Kidney (tissue), 14 donors: Measurements from ENCODE around the gene INPP5A. TPM values are rescaled to one million over a fixed set of nuclear protein-coding genes. Genes with fewer than 3 reads are reported as not detected.
A peak's percentile ranks its signal among the peaks of the same experiment; 100 is the strongest.

Experiments used
- DNase-seq, 5 donors: peaks; one replicate each; pipeline ENCODE4 v3.0.0-alpha.2; 2013 to 2020
- FAIRE-seq: peaks from 2 replicates; lab custom pipeline; 2012; peaks lifted over from hg19 to GRCh38; lab: Jason Lieb, UNC
- H3K27ac ChIP-seq, 2 donors: one replicate each; pipeline ENCODE4 v1.7.0; 2013; ENCODE audit warnings: low read depth in 2 of 2, low read length in 2 of 2, inconsistent platforms in 1 of 2
- H3K27me3 ChIP-seq: one replicate; pipeline ENCODE4 v1.7.1; 2013; ENCODE audit warnings: low read length, inconsistent platforms; ENCODE audit not compliant: control insufficient read depth, insufficient read depth
- H3K36me3 ChIP-seq, 3 donors: one replicate each; pipeline versions ENCODE4 v1.7.0 to v1.7.1; 2013; ENCODE audit warnings: low read length in 3 of 3, control low read depth in 1 of 3, inconsistent platforms in 1 of 3; ENCODE audit not compliant: insufficient read depth in 3 of 3, control insufficient read depth in 2 of 3
- H3K4me1 ChIP-seq, 3 donors: one replicate each; pipeline versions ENCODE4 v1.7.0 to v1.7.1; 2013; ENCODE audit warnings: low read length in 3 of 3, inconsistent platforms in 1 of 3, low read depth in 1 of 3; ENCODE audit not compliant: control insufficient read depth in 2 of 3, insufficient read depth in 2 of 3
- H3K4me3 ChIP-seq, 3 donors: one replicate each; pipeline versions ENCODE4 v1.7.0 to v1.8.1; 2013; ENCODE audit warnings: low read length in 3 of 3, control low read depth in 1 of 3, inconsistent platforms in 1 of 3
- H3K9ac ChIP-seq, 3 donors: one replicate each; pipeline versions ENCODE4 v1.7.0 to v1.7.1; 2013; ENCODE audit warnings: low read length in 3 of 3, control low read depth in 1 of 3, inconsistent platforms in 1 of 3
- H3K9me3 ChIP-seq, 3 donors: one replicate each; pipeline versions ENCODE4 v1.7.0 to v1.7.1; 2013; ENCODE audit warnings: low read length in 3 of 3, control low read depth in 1 of 3, inconsistent platforms in 1 of 3; ENCODE audit not compliant: control insufficient read depth in 2 of 3, insufficient read depth in 1 of 3
- intact Hi-C: fragments of 100-400 bp; cut with DNase I; formaldehyde crosslinking; loops from one replicate; pipeline ENCODE4 v1.11.1; 2022
- polyA plus RNA-seq: library from polyadenylated mRNA; stranded (reverse); fragments of 350-450 nt; fragmentation: Illumina TruSeq; extraction: RNeasy Lipid Tissue Mini Kit (QIAGEN cat#74804); gene quantifications from one replicate; pipeline ENCODE4 v1.2.3, GENCODE V29; 2014; ENCODE audit warnings: low read depth, low replicate concordance; ENCODE audit not compliant: insufficient read depth
- total RNA-seq: library from RNA; stranded (reverse); fragmentation: NEBNext Ultra II Directional; extraction: Animal tissue kit (Norgen Biotek cat#: 25700); gene quantifications from one replicate; pipeline ENCODE4 v1.2.1, GENCODE V29; 2021
- TF ChIP-seq, protein P1 (sequence below): IDR thresholded peaks from 3 replicates; pipeline ENCODE4 v1.5.1; 2012; ENCODE audit warnings: mild to moderate bottlenecking, moderate library complexity, borderline replicate concordance; ENCODE audit not compliant: insufficient read depth; ENCODE audit errors: extremely low read depth
- donor health status: control.
- donor health status: control.
- donor health status: control.
- donor health status: control.
- donor health status: control.
- donor health status: DM: yes; HTN: yes; CAD: no.
- donor health status: Normal renal cell carcinoma (clear cell type).

The INPP5A gene
- total and polyA plus RNA-seq, 2 donors from 2014 or later = 20.8 to 40.3 TPM

DNA sequence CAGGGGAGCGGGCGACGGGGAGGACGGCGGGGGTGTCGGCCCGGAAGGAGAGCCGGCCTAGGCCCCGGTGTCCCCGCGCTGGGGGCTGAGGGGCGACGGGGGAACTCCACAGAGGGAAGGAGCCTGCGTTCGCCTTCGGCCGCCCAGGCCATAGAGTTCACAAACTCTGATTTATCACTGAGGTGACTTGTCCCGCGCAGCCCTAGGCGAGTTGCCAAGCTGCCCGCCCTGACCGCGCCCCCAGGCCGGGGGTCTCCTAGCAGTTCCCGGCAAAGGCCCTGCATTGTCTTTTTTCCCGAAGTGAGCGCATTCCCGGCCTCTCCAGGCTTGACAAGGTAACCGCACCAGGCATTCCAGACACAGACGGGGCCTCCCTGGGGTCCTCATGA, 251.2 kb downstream of the INPP5A start:
- H3K4me3 ChIP-seq = no peak overlapping the region
- peaks cover 0 to 2% (median 0%) of the 10 kb centered on the region in 3 donors for H3K4me1 ChIP-seq
- H3K9me3 ChIP-seq = no peaks in the 10 kb centered on the region
- TF ChIP-seq, protein P1, sequence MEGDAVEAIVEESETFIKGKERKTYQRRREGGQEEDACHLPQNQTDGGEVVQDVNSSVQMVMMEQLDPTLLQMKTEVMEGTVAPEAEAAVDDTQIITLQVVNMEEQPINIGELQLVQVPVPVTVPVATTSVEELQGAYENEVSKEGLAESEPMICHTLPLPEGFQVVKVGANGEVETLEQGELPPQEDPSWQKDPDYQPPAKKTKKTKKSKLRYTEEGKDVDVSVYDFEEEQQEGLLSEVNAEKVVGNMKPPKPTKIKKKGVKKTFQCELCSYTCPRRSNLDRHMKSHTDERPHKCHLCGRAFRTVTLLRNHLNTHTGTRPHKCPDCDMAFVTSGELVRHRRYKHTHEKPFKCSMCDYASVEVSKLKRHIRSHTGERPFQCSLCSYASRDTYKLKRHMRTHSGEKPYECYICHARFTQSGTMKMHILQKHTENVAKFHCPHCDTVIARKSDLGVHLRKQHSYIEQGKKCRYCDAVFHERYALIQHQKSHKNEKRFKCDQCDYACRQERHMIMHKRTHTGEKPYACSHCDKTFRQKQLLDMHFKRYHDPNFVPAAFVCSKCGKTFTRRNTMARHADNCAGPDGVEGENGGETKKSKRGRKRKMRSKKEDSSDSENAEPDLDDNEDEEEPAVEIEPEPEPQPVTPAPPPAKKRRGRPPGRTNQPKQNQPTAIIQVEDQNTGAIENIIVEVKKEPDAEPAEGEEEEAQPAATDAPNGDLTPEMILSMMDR = no peak
- H3K27me3 ChIP-seq = no peaks in the 10 kb centered on the region
- H3K27ac ChIP-seq = no peak overlapping the region
- no peaks in the 10 kb centered on the region for H3K36me3 ChIP-seq
- no peak for FAIRE-seq
- DNase-seq = peak in 3 of 5 donors; percentile 54 to 58 (median 55)
- H3K9ac ChIP-seq = no peak overlapping the region
- intact Hi-C loops = no loop called here

DNA sequence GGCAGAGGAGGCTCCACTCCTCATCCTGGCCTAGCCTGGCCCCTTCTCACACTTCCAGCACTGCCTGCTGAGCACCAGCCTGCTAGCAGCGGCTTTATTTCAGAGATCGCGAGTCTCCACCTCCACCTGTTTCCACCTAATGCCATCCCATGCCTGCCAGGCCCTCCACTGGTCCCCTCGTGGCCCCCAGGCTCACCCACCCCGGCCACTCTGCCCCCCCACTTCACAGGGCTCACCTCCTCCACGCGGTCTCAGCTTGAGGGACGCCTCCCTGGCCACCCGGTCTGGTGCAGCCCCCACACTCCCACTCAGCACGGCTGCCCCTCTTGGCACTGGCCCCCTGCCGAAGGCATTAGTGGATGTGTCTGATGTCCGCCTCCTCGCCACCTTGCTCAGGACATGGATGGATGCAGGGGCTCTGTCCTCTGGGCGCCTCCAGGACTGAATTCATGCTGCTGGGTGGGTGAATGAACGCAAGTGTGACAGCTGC, 252.1 kb downstream of the INPP5A start:
- Histone ChIP-seq H3K9me3 (no peaks in the 10 kb centered on the region), H3K27me3 (no peaks in the 10 kb centered on the region), H3K27ac (no peak overlapping the region), H3K4me1 (peaks cover 0 to 2% (median 0%) of the 10 kb centered on the region in 3 donors), H3K4me3 (no peak overlapping the region), H3K9ac (no peak overlapping the region), H3K36me3 (no peaks in the 10 kb centered on the region)
- intact Hi-C loops = no loop called here
- TF ChIP-seq, protein P1 = no peak
- FAIRE-seq (no peak), DNase-seq (no peak)

DNA sequence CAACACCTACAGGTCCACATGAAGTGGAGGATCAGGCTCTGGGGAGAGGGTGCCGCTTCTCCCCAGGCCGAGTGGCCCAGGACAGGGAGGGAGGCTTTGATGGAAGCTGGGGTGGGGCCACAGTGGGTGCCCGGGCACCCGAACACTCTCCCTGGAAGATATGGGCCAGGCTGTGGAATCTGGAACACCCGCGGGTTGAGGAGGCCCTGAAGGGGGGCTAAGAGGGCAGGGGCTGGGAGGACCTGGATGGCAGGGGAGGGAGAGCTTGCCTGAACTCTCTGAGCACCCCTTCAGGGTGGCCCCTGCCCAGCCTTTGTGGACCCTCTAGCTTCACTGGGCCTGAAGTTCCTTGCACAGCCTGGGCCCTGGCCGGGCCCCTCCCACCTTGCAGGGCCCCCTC, 252.9 kb downstream of the INPP5A start:
- Histone ChIP-seq H3K4me3 (no peak overlapping the region), H3K4me1 (peaks cover 0 to 2% (median 0%) of the 10 kb centered on the region in 3 donors), H3K27me3 (no peaks in the 10 kb centered on the region), H3K27ac (no peak overlapping the region), H3K36me3 (no peaks in the 10 kb centered on the region), H3K9me3 (no peaks in the 10 kb centered on the region), H3K9ac (no peak overlapping the region)
- FAIRE-seq = no peak
- intact Hi-C loops = no loop called here
- no peak for DNase-seq
- TF ChIP-seq, protein P1 = no peak
